Cerebellar cortex (tissue), 1 donor: ENCODE data around the gene LIPT1.
"Not testable (repeated sequence)": the region's sequence is repeated elsewhere in the genome, so short reads cannot be mapped to it uniquely, and the experiment has no call there.

Experiments used
- DNase-seq: peaks from one replicate; pipeline ENCODE4 v3.0.0-alpha.2; 2015; ENCODE audit warnings: low spot score

Gene LIPT1

GRCh38 chr2:99171377-99172140 lies 16.8 kb downstream of the LIPT1 start:
- DNase-seq, result no peak

- DNase-seq, result peak; percentile 97
Observed at GRCh38 chr2:99180755-99181623, 26.2 kb downstream of the LIPT1 start, which contains the start of the genes MITD1 and MRPL30. TSS of gene MITD1 (minus strand) at chr2:99181058. CDS start at chr2:99180981, 77 bp downstream. TSS of gene MRPL30 (plus strand) at chr2:99181184. CDS start at chr2:99186204, 5,020 bp downstream.

- DNase-seq, result no peak
Observed at GRCh38 chr2:99181624-99182000, 26.8 kb downstream of the LIPT1 start.

- DNase-seq, result no peak
Observed at GRCh38 chr2:99183025-99183424, 28.3 kb downstream of the LIPT1 start.

- DNase-seq, result peak; percentile 82
Observed at GRCh38 chr2:99184811-99185210, 30.0 kb downstream of the LIPT1 start.

- DNase-seq, result no peak
Observed at GRCh38 chr2:99187011-99187410, 32.2 kb downstream of the LIPT1 start.

- no peak for DNase-seq
Observed at GRCh38 chr2:99188357-99188756, 33.6 kb downstream of the LIPT1 start.

- DNase-seq, result no peak
Observed at GRCh38 chr2:99190548-99190947, 35.8 kb downstream of the LIPT1 start.

- not testable (repeated sequence) for DNase-seq
Observed at GRCh38 chr2:99192364-99192763, 37.6 kb downstream of the LIPT1 start.

GRCh38 chr2:99198103-99198841 lies 43.5 kb downstream of the LIPT1 start:
- DNase-seq, result no peak

- no peak for DNase-seq
Observed at GRCh38 chr2:99200076-99200800, 45.5 kb downstream of the LIPT1 start.

GRCh38 chr2:99201959-99202678 lies 47.4 kb downstream of the LIPT1 start:
- DNase-seq, result no peak

GRCh38 chr2:99205491-99205890 lies 50.7 kb downstream of the LIPT1 start:
- DNase-seq, result no peak
